Ascending aorta (tissue), 2 donors: ENCODE measurements around the gene ABLIM2. TPM values are rescaled to one million over a fixed set of nuclear protein-coding genes. Genes with fewer than 3 reads are reported as not detected.

ENCODE experiments used
- DNase-seq, 2 donors: peaks; one replicate each; pipeline ENCODE4 v3.0.0-alpha.2; 2019; ENCODE audit warnings: low spot score in 2 of 2
- H3K27ac ChIP-seq, 2 donors: fragments of 200-600 bp; sonication (generic); one replicate each; pipeline ENCODE4 v1.5.1; 2016 to 2017; ENCODE audit warnings: mild to moderate bottlenecking in 1 of 2
- H3K27me3 ChIP-seq: fragments of 200-600 bp; sonication (generic); one replicate; pipeline ENCODE4 v1.5.1; 2017
- H3K36me3 ChIP-seq, 2 donors: fragments of 200-600 bp; sonication (generic); one replicate each; pipeline ENCODE4 v1.5.1; 2016
- H3K4me1 ChIP-seq, 2 donors: fragments of 200-600 bp; sonication (generic); one replicate each; pipeline ENCODE4 v1.5.1; 2016 to 2017; ENCODE audit warnings: mild to moderate bottlenecking in 1 of 2
- H3K4me3 ChIP-seq, 2 donors: fragments of 200-600 bp; sonication (generic); one replicate each; pipeline ENCODE4 v1.5.1; 2016 to 2017; ENCODE audit warnings: mild to moderate bottlenecking in 1 of 2
- H3K9me3 ChIP-seq, 2 donors: fragments of 200-600 bp; sonication (generic); one replicate each; pipeline ENCODE4 v1.5.1; 2016
- intact Hi-C: fragments of 100-400 bp; cut with DNase I; formaldehyde crosslinking; loops from one replicate; pipeline ENCODE4 v1.15.1; 2023
- total RNA-seq: library from RNA; depleted of rRNA; stranded (reverse); fragments of >200 nt; gene quantifications from one replicate; pipeline ENCODE4 v1.1.0, GENCODE V29; 2016
- TF ChIP-seq, protein P1 (sequence below), 3 experiments: fragments of 200-600 bp in 2 of 3; fragments of 450-650 bp in 1 of 3; sonication (generic) in 2 of 3; IDR thresholded peaks; one replicate each; pipeline ENCODE4 v1.5.1; 2016 to 2019; ENCODE audit warnings: antibody characterized with exemption in 3 of 3, mild to moderate bottlenecking in 1 of 3, moderate library complexity in 1 of 3

Gene ABLIM2
- total RNA-seq, 1 donor from 2014 or later: 30.8 TPM

DNA sequence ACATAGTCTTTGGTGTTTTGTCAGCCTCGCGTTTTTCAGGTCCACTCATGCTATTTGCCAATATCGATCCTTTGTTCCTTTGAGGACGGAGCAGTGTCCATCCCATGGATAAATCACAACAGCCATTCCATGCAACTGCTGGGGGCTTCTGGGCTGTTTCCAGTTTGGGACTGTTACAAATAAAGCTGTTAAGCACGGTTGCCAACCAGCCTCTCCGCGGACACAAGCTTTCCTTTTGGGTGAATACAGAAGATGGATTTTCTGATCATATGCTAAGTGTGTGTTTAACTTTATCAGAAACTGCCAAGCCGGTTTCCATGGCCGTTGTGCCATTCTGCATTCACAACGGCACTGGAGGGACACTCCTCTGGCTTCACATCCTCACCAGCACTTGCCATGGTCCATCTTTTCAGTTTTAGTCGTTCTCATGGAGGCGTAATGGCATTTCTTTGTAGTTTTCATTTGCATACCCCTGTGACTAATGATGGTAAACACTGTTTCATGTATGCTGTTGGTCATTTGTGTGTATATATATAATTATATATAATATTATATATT, 67.8 kb downstream of the ABLIM2 start:
- Histone ChIP-seq H3K36me3 (peaks cover 0 to 5% of the 10 kb centered on the region in 2 donors), H3K27me3 (no peaks in the 10 kb centered on the region), H3K9me3 (peaks cover 7 to 12% of the 10 kb centered on the region in 2 donors), H3K27ac (no peak overlapping the region), H3K4me1 (no peaks in the 10 kb centered on the region), H3K4me3 (no peak overlapping the region)
- intact Hi-C loops: no loop called here
- DNase-seq: no peak
- TF ChIP-seq, protein P1, sequence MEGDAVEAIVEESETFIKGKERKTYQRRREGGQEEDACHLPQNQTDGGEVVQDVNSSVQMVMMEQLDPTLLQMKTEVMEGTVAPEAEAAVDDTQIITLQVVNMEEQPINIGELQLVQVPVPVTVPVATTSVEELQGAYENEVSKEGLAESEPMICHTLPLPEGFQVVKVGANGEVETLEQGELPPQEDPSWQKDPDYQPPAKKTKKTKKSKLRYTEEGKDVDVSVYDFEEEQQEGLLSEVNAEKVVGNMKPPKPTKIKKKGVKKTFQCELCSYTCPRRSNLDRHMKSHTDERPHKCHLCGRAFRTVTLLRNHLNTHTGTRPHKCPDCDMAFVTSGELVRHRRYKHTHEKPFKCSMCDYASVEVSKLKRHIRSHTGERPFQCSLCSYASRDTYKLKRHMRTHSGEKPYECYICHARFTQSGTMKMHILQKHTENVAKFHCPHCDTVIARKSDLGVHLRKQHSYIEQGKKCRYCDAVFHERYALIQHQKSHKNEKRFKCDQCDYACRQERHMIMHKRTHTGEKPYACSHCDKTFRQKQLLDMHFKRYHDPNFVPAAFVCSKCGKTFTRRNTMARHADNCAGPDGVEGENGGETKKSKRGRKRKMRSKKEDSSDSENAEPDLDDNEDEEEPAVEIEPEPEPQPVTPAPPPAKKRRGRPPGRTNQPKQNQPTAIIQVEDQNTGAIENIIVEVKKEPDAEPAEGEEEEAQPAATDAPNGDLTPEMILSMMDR (IDR thresholded peaks at IDR 0.05): no peak

DNA sequence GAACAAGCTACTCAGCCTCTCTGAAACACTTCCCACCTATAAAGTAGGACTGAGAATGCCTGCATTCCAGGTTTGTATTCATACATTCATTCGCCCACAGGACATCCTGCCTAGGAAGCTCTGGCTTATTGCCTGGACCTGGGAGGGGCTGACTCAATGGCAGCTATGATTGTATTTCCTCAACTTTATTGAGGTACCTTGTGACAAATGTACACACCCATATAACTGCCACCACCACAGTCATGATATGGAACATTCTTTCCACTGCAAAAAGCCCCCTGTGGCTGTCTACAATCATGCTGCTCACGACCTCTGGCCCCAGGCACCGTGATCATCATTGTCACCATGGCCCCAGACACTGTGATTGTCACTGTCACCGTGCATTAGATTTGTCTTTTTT, 68.3 kb downstream of the ABLIM2 start:
- DNase-seq: no peak
- Histone ChIP-seq H3K27me3 (no peaks in the 10 kb centered on the region), H3K27ac (no peak overlapping the region), H3K4me1 (no peaks in the 10 kb centered on the region), H3K36me3 (peaks cover 0 to under 1% of the 10 kb centered on the region in 2 donors), H3K9me3 (peaks cover 7 to 12% of the 10 kb centered on the region in 2 donors), H3K4me3 (no peak overlapping the region)
- intact Hi-C loops: no loop called here
- TF ChIP-seq, protein P1 (IDR thresholded peaks at IDR 0.05): no peak

DNA sequence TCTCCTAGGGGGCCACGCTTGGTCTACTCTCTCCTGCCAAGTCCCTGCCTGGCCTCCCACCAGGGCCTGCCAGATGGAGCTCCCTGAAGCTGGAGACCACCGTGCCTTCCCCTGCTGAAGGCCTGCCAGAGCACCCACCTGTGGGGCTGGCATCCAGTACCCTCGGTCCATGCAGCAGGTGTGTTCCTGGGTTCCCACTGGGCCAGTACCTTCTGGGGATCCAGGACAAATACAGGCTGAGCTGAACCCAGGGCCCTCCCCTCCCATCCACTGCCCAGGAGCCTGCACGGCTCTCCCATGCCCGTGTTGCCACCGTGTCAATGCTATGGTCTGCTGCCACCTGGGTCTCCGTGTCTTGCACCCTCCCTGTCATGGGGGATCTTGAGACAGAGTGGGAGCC, 68.8 kb downstream of the ABLIM2 start:
- intact Hi-C loops: no loop called here
- TF ChIP-seq, protein P1 (IDR thresholded peaks at IDR 0.05): no peak
- no peaks in the 10 kb centered on the region for H3K27me3 ChIP-seq
- H3K36me3 ChIP-seq: no peaks in the 10 kb centered on the region
- H3K4me1 ChIP-seq: no peaks in the 10 kb centered on the region
- H3K4me3 ChIP-seq: no peak overlapping the region
- DNase-seq: no peak
- H3K27ac ChIP-seq: no peak overlapping the region
- peaks cover 7 to 12% of the 10 kb centered on the region in 2 donors for H3K9me3 ChIP-seq

DNA sequence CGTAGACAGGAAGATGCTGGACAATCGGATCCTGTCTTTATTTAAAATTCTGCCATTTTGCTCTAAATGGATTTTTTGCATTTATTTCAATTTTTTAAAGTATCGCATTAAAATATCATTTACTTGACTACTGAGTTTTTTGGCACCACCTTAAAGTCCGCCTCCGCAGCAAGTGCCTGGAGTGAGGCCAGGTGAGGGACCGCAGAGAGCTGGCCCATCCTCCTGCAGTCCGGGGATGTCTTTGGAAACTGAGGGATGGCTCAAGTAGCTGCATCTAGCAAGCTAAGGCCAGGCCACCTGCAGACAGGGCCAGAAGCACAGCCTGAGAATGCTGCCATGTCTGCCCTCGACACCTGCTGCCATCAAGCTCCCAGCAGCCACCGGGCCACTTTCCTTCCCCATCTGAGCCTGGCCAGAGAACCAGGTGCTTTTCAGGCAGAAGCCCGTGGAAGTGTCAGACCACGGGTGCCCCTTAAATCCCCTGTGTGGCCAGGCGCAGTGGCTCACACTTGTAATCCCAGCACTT, 69.6 kb downstream of the ABLIM2 start:
- no peaks in the 10 kb centered on the region for H3K4me1 ChIP-seq
- H3K27me3 ChIP-seq: no peaks in the 10 kb centered on the region
- H3K27ac ChIP-seq: no peak overlapping the region
- no peak for DNase-seq
- peaks cover 2 to 6% of the 10 kb centered on the region in 2 donors for H3K9me3 ChIP-seq
- TF ChIP-seq, protein P1 (IDR thresholded peaks at IDR 0.05): no peak
- intact Hi-C loops: no loop called here
- H3K36me3 ChIP-seq: no peaks in the 10 kb centered on the region
- no peak overlapping the region for H3K4me3 ChIP-seq

DNA sequence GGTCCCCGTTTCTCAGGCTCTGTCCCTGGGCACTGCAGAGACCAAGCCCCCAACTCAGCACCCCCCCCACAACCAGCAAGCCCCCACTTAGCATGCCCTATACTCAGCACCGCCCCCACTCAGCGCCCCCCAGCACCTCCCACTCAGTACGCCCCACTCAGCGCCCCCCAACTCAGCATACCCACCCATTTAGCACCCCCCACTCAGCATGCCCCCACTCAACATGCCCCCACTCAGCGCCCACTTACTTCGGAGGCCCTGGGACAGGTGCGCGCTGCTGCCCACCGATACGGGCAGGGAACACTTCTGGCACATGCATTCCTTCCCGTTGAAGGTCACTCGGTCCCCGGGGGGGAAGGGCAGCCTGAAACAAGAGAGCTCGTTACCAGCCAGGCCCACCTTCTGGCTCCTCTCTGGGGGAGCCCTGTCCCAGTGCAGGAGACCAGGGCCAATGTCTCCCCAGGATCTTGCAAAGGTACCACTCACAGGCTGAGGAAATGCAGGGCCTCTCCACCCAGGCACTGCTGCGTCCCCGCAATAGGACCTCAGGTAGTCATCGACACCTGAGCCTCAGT, 70.6 kb downstream of the ABLIM2 start:
- Histone ChIP-seq H3K27me3 (no peaks in the 10 kb centered on the region), H3K9me3 (no peaks in the 10 kb centered on the region), H3K4me1 (no peaks in the 10 kb centered on the region), H3K4me3 (no peak overlapping the region), H3K36me3 (no peaks in the 10 kb centered on the region), H3K27ac (no peak overlapping the region)
- TF ChIP-seq, protein P1 (IDR thresholded peaks at IDR 0.05): no peak
- DNase-seq: no peak
- intact Hi-C loops: no loop called here
